RWPE1 (cell line): Measurements from ENCODE around the gene F2R.
A peak's percentile ranks its signal among the peaks of the same experiment; 100 is the strongest.
"Not testable (repeated sequence)": the region's sequence is repeated elsewhere in the genome, so short reads cannot be mapped to it uniquely, and the experiment has no call there.

Source experiments
- CTCF ChIA-PET: fragments of 350-600 bp; sonication (Branson Sonifier 250); formaldehyde crosslinking; extraction: SDS; loops from one replicate; lab custom pipeline; 2021; lab: Yijun Ruan, JAX
- POLR2A ChIA-PET: fragments of 400-600 bp; formaldehyde crosslinking; extraction: SDS; loops from one replicate; lab custom pipeline; 2020; ENCODE audit warnings: antibody characterized with exemption; ENCODE audit not compliant: low non-redundant PET; lab: Yijun Ruan, JAX
- DNase-seq: peaks from one replicate; pipeline ENCODE4 v3.0.0; 2012; ENCODE audit warnings: low spot score
- H3K27ac ChIP-seq: fragments of 450-650 bp; 2 replicates; pipeline ENCODE4 v1.5.1; 2017
- CTCF ChIP-seq: fragments of 450-650 bp; conservative IDR thresholded peaks from 2 replicates; pipeline ENCODE4 v1.5.1; 2017; ENCODE audit warnings: low read depth, mild to moderate bottlenecking

F2R gene

GRCh38 chr5:76765249-76765648, 49.3 kb downstream of the F2R start:
- no peak for TF ChIP-seq CTCF
- CTCF ChIA-PET = interaction anchor here (1.0 to 1.6 kb wide), 2 partner anchors 9 to 53 kb away, joined by 3 to 5 read pairs; no protein-coding TSS in a partner anchor
- POLR2A ChIA-PET = interaction anchor here (0.6 kb wide), 1 partner anchor 198 kb away, joined by 3 read pairs; no protein-coding TSS in a partner anchor
- no peak overlapping the region for H3K27ac ChIP-seq
- no peak for DNase-seq

- peak; percentile 36 for DNase-seq
- POLR2A ChIA-PET = no interaction called here
- no peak for TF ChIP-seq CTCF
- CTCF ChIA-PET = no interaction called here
- H3K27ac ChIP-seq = no peak overlapping the region
These were observed 50.8 kb downstream of the F2R start for GRCh38 chr5:76766746-76767145.

DNA sequence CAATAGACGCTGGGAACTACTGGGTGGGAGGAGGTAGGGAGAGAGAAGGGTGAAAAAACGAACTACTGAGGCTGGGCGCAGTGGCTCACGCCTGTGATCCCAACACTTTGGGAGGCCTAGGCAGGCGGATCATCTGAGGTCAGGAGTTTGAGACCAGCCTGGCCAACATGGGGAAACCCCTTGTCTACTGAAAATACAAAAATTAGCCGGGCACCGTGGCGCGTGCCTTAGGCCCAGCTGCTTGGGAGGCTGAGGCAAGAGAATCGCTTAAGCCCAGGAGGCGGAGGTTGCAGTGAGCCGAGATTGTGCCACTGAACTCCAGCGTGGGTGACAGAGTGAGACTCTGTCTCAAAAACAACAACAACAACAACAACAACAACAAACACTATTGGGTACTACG, 55.1 kb downstream of the F2R start:
- ChIA-PET CTCF (interaction anchor here (2.2 kb wide), 1 partner anchor 170 kb away, joined by 6 read pairs; no protein-coding TSS in a partner anchor), POLR2A (interaction anchor here (0.6 kb wide), 1 partner anchor 99 kb away, joined by 3 read pairs; no protein-coding TSS in a partner anchor)
- DNase-seq, H3K27ac ChIP-seq: not testable (repeated sequence)

DNA sequence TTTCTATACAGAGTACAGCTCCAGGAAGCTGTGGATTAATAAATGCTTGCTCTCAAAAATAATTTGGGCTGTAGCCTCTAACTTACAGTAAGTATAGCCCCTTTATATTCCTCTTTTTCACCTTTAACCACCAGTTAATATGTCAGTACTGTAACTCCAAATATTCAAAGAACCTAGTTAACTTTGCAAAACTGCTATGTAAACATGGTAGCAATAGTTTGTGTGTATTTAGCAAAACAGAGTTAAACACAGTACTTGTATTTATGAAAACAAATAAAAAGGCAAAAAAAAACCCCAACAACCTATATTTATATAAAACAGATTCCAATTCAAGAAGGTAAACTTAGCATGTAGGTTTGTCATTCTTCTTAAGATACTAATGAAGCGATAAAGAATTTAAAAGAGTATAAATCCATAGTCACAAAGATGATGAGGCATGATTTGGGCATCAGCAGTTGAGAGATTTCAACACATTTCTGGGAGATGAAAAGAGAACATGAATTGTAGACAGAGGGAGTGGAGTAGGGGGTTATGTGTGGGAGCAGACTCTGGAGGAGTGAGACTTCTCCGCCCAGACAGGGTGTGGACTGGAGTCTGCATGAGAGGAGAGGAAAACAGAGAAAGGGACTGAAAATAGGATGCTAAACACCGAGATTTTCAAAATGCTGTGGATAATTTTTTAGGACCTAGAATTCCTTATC, 55.9 kb downstream of the F2R start:
- no peak overlapping the region for H3K27ac ChIP-seq
- DNase-seq = no peak
- ChIA-PET POLR2A (no interaction called here), CTCF (interaction anchor here (0.7 to 2.2 kb wide), 2 partner anchors 171 to 193 kb away, joined by 6 read pairs; no protein-coding TSS in a partner anchor)
- TF ChIP-seq CTCF = no peak

GRCh38 chr5:76775921-76776320, 60.0 kb downstream of the F2R start:
- H3K27ac ChIP-seq = peak overlapping the region; percentile 1; the same call in 1 of the 2 replicates
- TF ChIP-seq CTCF = no peak
- DNase-seq = no peak
- POLR2A ChIA-PET = no interaction called here
- CTCF ChIA-PET = interaction anchor here (1.2 to 4.0 kb wide), 3 partner anchors 162 to 357 kb away, joined by 3 to 95 read pairs (median 4); no protein-coding TSS in a partner anchor

GRCh38 chr5:76776391-76776790, 60.5 kb downstream of the F2R start:
- H3K27ac ChIP-seq = no peak overlapping the region
- no peak for DNase-seq
- TF ChIP-seq CTCF = no peak
- CTCF ChIA-PET = interaction anchor here (0.6 to 4.0 kb wide), 3 partner anchors 176 to 357 kb away, joined by 3 to 95 read pairs (median 10); no protein-coding TSS in a partner anchor
- POLR2A ChIA-PET = interaction anchor here (0.6 kb wide), 1 partner anchor 39 kb away, joined by 4 read pairs; no protein-coding TSS in a partner anchor

GRCh38 chr5:76780616-76781015, 64.7 kb downstream of the F2R start:
- DNase-seq, H3K27ac ChIP-seq, POLR2A ChIA-PET: not testable (repeated sequence)
- CTCF ChIA-PET = interaction anchor here (1.0 kb wide), 1 partner anchor 179 kb away, joined by 7 read pairs; no protein-coding TSS in a partner anchor
